ENCODE results near the gene HSPG2.

DNA sequence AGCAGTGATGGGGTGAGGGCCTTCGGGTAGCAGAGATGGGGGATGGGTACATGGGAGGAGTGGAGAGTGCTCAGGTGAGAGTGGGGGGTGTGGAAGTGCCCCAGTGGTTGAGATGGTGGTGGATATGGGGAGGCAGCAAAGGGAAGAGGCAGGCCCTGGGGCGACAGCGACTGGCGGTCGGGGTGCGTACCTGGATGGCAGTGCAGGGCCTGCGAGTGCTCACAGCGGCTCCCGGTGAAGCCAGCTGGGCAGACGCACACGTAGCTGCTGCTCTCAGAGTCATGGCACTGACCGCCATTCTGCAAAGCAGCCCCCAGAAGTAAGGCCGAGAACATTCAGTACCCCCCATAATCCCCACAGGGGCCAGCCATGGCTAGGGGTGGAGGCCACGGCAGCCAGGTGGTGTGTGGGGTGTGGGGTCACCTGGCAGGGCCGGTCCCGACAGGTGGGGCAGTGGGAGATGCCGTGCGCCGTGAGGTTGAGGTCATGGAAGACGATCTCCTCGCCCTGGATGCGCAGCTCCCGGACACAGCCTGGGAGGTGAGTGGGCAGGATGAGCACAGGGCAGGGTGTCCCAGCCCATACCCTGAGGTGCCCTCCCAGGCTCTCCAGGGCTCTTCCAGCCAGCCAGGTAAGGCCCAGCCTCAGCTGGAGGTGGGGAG is 106.2 kb downstream of the HSPG2 start:
- TF ChIP-seq, protein P1, sequence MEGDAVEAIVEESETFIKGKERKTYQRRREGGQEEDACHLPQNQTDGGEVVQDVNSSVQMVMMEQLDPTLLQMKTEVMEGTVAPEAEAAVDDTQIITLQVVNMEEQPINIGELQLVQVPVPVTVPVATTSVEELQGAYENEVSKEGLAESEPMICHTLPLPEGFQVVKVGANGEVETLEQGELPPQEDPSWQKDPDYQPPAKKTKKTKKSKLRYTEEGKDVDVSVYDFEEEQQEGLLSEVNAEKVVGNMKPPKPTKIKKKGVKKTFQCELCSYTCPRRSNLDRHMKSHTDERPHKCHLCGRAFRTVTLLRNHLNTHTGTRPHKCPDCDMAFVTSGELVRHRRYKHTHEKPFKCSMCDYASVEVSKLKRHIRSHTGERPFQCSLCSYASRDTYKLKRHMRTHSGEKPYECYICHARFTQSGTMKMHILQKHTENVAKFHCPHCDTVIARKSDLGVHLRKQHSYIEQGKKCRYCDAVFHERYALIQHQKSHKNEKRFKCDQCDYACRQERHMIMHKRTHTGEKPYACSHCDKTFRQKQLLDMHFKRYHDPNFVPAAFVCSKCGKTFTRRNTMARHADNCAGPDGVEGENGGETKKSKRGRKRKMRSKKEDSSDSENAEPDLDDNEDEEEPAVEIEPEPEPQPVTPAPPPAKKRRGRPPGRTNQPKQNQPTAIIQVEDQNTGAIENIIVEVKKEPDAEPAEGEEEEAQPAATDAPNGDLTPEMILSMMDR (IDR thresholded peaks at IDR 0.05; ENCODE audit: poor library complexity) = no peak
- TF ChIP-seq EZH2 (IDR thresholded peaks at IDR 0.05; ENCODE audit: borderline replicate concordance) (no peak), EZH2phosphoT487 (IDR thresholded peaks at IDR 0.05; ENCODE audit: low read depth, severe bottlenecking, unreplicated experiment) (no peak)
